ENCODE results near the gene DNMT3A.

- TF ChIP-seq EZH2 (IDR thresholded peaks at IDR 0.05; ENCODE audit: insufficient read depth, poor library complexity, severe bottlenecking) (no peak), EZH2phosphoT487 (IDR thresholded peaks at IDR 0.05; ENCODE audit: insufficient read depth, low read depth) (no peak)
Observed at GRCh38 chr2:25281522-25281921, 60.2 kb downstream of the DNMT3A start.
